SHP77 treated with DMSO at 0.1 percent for 48 hours (cell line): Measurements from ENCODE around the gene HIP1.
"Not testable (repeated sequence)": the region's sequence is repeated elsewhere in the genome, so short reads cannot be mapped to it uniquely, and the experiment has no call there.

Experiments used
- DNase-seq: peaks from one replicate; lab custom pipeline; 2025; lab: John Stamatoyannopoulos, UW

HIP1 gene

GRCh38 chr7:75613351-75613750, 125.4 kb downstream of the HIP1 start:
- DNase-seq = no peak

GRCh38 chr7:75611557-75612178, 127.1 kb downstream of the HIP1 start:
- DNase-seq = no peak

GRCh38 chr7:75609416-75609815, 129.3 kb downstream of the HIP1 start:
- DNase-seq = not testable (repeated sequence)

GRCh38 chr7:75608451-75609122, 130.2 kb downstream of the HIP1 start:
- no peak for DNase-seq

- DNase-seq = no peak
These were observed 134.3 kb downstream of the HIP1 start for GRCh38 chr7:75604408-75604807.

GRCh38 chr7:75602831-75603230, 135.9 kb downstream of the HIP1 start:
- not testable (repeated sequence) for DNase-seq

GRCh38 chr7:75601539-75601938, 137.2 kb downstream of the HIP1 start:
- no peak for DNase-seq

GRCh38 chr7:75600748-75601147, 138.0 kb downstream of the HIP1 start:
- DNase-seq = not testable (repeated sequence)

GRCh38 chr7:75599244-75599781, 139.4 kb downstream of the HIP1 start:
- no peak for DNase-seq

- no peak for DNase-seq
These were observed 141.8 kb downstream of the HIP1 start for GRCh38 chr7:75596727-75597614.

- no peak for DNase-seq
These were observed 143.0 kb downstream of the HIP1 start for GRCh38 chr7:75595766-75596165.

GRCh38 chr7:75593500-75594184, 145.1 kb downstream of the HIP1 start:
- DNase-seq = not testable (repeated sequence)

- DNase-seq = no peak
These were observed 147.1 kb downstream of the HIP1 start for GRCh38 chr7:75591467-75592255.

- no peak for DNase-seq
These were observed 148.3 kb downstream of the HIP1 start for GRCh38 chr7:75590373-75591005.

- DNase-seq = no peak
These were observed 154.4 kb downstream of the HIP1 start for GRCh38 chr7:75584354-75584753.

GRCh38 chr7:75583255-75583654, 155.5 kb downstream of the HIP1 start:
- DNase-seq = no peak

GRCh38 chr7:75579899-75580298, 158.8 kb downstream of the HIP1 start:
- no peak for DNase-seq

- no peak for DNase-seq
These were observed 160.7 kb downstream of the HIP1 start for GRCh38 chr7:75578081-75578480.

- DNase-seq = no peak
These were observed 163.1 kb downstream of the HIP1 start for GRCh38 chr7:75575488-75576121.

- DNase-seq = no peak
These were observed 165.2 kb downstream of the HIP1 start for GRCh38 chr7:75573477-75574019.
